ENCODE measurements around the gene MCTP1. TPM values are rescaled to one million over a fixed set of nuclear protein-coding genes. Genes with fewer than 3 reads are reported as not detected.
A peak's percentile ranks its signal among the peaks of the same experiment; 100 is the strongest.

Gene MCTP1
- total RNA-seq, 1 experiment from 2014 or later: 2.5 TPM

DNA sequence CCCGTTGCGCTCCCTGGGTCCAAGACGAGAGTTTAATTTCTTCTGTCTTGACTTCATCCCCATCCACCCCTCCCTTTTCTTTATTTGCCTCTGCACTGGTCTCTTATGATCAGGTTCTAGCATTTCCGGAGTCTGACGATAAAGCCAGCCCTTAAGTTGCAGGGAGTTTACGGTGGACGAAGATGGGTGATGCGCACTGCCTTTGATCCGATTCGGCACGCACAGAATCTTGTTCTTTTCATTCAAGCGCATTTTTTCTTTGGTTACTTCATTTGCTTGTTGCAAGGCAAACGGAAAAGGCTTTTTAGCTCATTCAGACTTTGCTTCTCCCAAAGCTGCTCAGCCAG, 488 bp upstream of the MCTP1 start:
- Histone ChIP-seq H3K23me2 (ENCODE audit: insufficient read length, low read depth, low read length, poor library complexity, severe bottlenecking) (peaks cover 10% of the 10 kb centered on the region), H4K5ac (ENCODE audit: insufficient read length, low read depth, low read length) (no peak overlapping the region), H3K79me2 (ENCODE audit: insufficient read depth, low read length) (no peaks in the 10 kb centered on the region), H3T11ph (ENCODE audit: low read length) (no peak overlapping the region), H3K14ac (ENCODE audit: insufficient read depth, low read length) (no peak overlapping the region), H3K56ac (ENCODE audit: insufficient read length, low read depth, low read length) (no peak overlapping the region), H4K91ac (ENCODE audit: insufficient read length, low read depth, low read length) (no peak overlapping the region), H3K4me1 (ENCODE audit: insufficient read depth, low read length) (peaks cover 2% of the 10 kb centered on the region; the same call in 1 of the 2 replicates), H2BK12ac (ENCODE audit: insufficient read length, low read depth, low read length) (no peak overlapping the region), H2BK5ac (ENCODE audit: insufficient read length, low read length) (no peak overlapping the region), H3K79me1 (ENCODE audit: insufficient read depth, low read depth, low read length, poor library complexity, severe bottlenecking) (no peaks in the 10 kb centered on the region), H2BK120ac (ENCODE audit: low read depth, low read length, poor library complexity, severe bottlenecking) (no peak overlapping the region), H3K23ac (ENCODE audit: insufficient read length, low read depth, low read length) (no peak overlapping the region), H2BK20ac (ENCODE audit: low read depth, low read length, poor library complexity, severe bottlenecking) (no peak overlapping the region), H3K4me2 (ENCODE audit: insufficient read depth, insufficient read length, low read length) (peak overlapping the region; percentile 95), H2AFZ (ENCODE audit: low read length) (no peak overlapping the region), H2AK5ac (ENCODE audit: insufficient read length, low read length) (no peak overlapping the region), H3K9ac (ENCODE audit: extremely low read depth, insufficient read length, low read length) (no peak overlapping the region), H3K18ac (ENCODE audit: insufficient read length, low read depth, low read length) (no peak overlapping the region), H3K27me3 (ENCODE audit: insufficient read depth, low read length) (peaks cover 6% of the 10 kb centered on the region; the same call in 1 of the 2 replicates), H3K27ac (ENCODE audit: insufficient read length, low read depth, low read length) (no peak overlapping the region), H3K9me3 (ENCODE audit: control insufficient read depth, low read depth, low read length) (no peaks in the 10 kb centered on the region), H3K4ac (ENCODE audit: low read depth, low read length) (no peak overlapping the region), H4K8ac (replicated peaks; ENCODE audit: insufficient read length, low read depth, low read length) (no peak overlapping the region), H4K20me1 (ENCODE audit: control insufficient read depth, insufficient read depth, insufficient read length) (no peaks in the 10 kb centered on the region), H2BK15ac (ENCODE audit: low read depth, low read length) (no peak overlapping the region)
- peaks cover 0 to 1% (median 0%) of the 10 kb centered on the region in 3 experiments; a peak in 1 of 7 replicates for H3K36me3 Mint-ChIP-seq (ENCODE audit: insufficient read depth in 1 of 3, low read depth in 3 of 3)
- H3K9me3 Mint-ChIP-seq: no peaks in the 10 kb centered on the region; a peak in 1 of 5 replicates
- peaks cover 38 to 39% of the 10 kb centered on the region in 2 experiments for H3K4me1 Mint-ChIP-seq
- WGBS (ENCODE audit: extremely low coverage, insufficient read length, low lambda C conversion rate): no CpG with 5 or more reads among the region's 13 CpGs
- peak overlapping the region; percentile 64 to 88 for H3K4me3 Mint-ChIP-seq
- H3K27ac Mint-ChIP-seq: peak overlapping the region in 1 of 3 experiments; percentile 65; a peak in 1 of 7 replicates
- H3K27me3 Mint-ChIP-seq (ENCODE audit: low read depth): peaks cover 25% of the 10 kb centered on the region
- peak; percentile 36 for DNase-seq
- no peak for TF ChIP-seq CTCF (conservative IDR thresholded peaks at IDR 0.05)

All from H9 (cell line).